ENCODE data around the gene MYO5B. TPM values are rescaled to one million over a fixed set of nuclear protein-coding genes. Genes with fewer than 3 reads are reported as not detected.

The MYO5B gene
- total and polyA plus RNA-seq, 2 of the 4 experiments (the other 2 are of a cell fraction) = 0.24 to 0.54 TPM

DNA sequence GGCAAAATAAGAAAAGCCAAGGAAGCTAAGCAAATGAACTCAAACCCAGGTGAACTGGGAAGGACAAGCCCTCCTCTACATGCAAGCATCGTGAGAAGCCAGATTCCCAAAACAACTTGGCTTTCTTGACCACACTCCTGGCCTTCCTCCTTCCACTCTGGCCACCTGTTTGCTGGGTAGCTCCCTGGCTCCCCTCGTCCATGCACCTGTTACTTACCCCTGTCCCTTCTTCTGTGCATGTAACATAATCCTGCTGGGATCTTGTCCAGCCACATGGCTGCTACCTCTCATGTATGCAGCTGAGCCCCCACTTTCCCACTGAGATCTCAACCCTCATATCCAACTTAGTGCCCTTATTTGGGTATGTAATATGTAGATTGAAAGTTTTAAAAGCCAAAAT lies 121.6 kb downstream of the MYO5B start:
- ATAC-seq (ENCODE audit: low read depth) (no peak), DNase-seq (no peak)
- Histone ChIP-seq H2AK9ac (replicated peaks; ENCODE audit: low read depth, low read length, poor library complexity) (no peak overlapping the region), H4K20me1 (ENCODE audit: insufficient read depth, low read length) (no peaks in the 10 kb centered on the region), H3K4me3 (ENCODE audit: insufficient read depth, low read depth, low read length) (no peak overlapping the region), H3K36me3 (ENCODE audit: control insufficient read depth, insufficient read depth, low read length) (no peaks in the 10 kb centered on the region), H3K27ac (ENCODE audit: insufficient read depth, low read length) (no peak overlapping the region), H3K79me1 (ENCODE audit: low read depth in 1 of 2, low read length in 2 of 2) (no peaks in the 10 kb centered on the region), H3K4ac (ENCODE audit: low read depth, low read length) (no peak overlapping the region), H4K5ac (ENCODE audit: low read depth, low read length) (no peak overlapping the region), H4K8ac (ENCODE audit: low read depth in 2 of 2, low read length in 2 of 2) (no peak overlapping the region), H3K9ac (ENCODE audit: low read depth, low read length) (no peak overlapping the region), H3K14ac (replicated peaks; ENCODE audit: low read depth, low read length) (no peak overlapping the region), H2BK20ac (ENCODE audit: low read depth, low read length) (no peak overlapping the region), H2BK120ac (ENCODE audit: low read depth, low read length) (no peak overlapping the region), H2BK15ac (ENCODE audit: low read depth, low read length) (no peak overlapping the region), H3K4me2 (ENCODE audit: low read depth, low read length) (no peak overlapping the region), H2AFZ (replicated peaks; ENCODE audit: low read length, poor library complexity) (no peak overlapping the region), H3K56ac (ENCODE audit: extremely low read depth, insufficient read depth, low read length) (no peak overlapping the region), H2BK5ac (ENCODE audit: low read depth, low read length, poor library complexity, severe bottlenecking) (no peak overlapping the region), H3K4me1 (ENCODE audit: control insufficient read depth, insufficient read depth, low read length) (no peaks in the 10 kb centered on the region), H3K9me1 (ENCODE audit: insufficient read depth, low read length) (no peaks in the 10 kb centered on the region), H3K18ac (ENCODE audit: low read depth, low read length) (no peak overlapping the region), H3K23ac (ENCODE audit: low read depth, low read length) (no peak overlapping the region), H2AK5ac (ENCODE audit: low read depth, low read length) (no peak overlapping the region), H3K27me3 (ENCODE audit: control insufficient read depth, insufficient read depth, low read length) (no peaks in the 10 kb centered on the region), H3K9me3 (ENCODE audit: control insufficient read depth, insufficient read depth, low read length) (no peaks in the 10 kb centered on the region), H4K91ac (ENCODE audit: insufficient read depth, low read depth, low read length) (no peak overlapping the region)
- WGBS, 2 experiments (ENCODE audit: extremely low coverage in 2 of 2, insufficient read length in 1 of 2) = 17% methylated on average over 1 of the region's 2 CpGs; no CpG with 5 or more reads in 1 of the 2 experiments
- TF ChIP-seq RCOR1 (IDR thresholded peaks at IDR 0.05; ENCODE audit: insufficient replicate concordance, low read length) = no peak
- no peak for TF ChIP-seq RFX5 (IDR thresholded peaks at IDR 0.05; ENCODE audit: low read depth, low read length)
- TF ChIP-seq POLR2A (IDR thresholded peaks at IDR 0.05; ENCODE audit: low read depth, low read length) = no peak
- no peak for TF ChIP-seq SMC3 (IDR thresholded peaks at IDR 0.05; ENCODE audit: low read depth, low read length)
- no peak for TF ChIP-seq CEBPB (IDR thresholded peaks at IDR 0.05; ENCODE audit: low read depth, low read length)
- TF ChIP-seq RAD21 (IDR thresholded peaks at IDR 0.05; ENCODE audit: low read length) = no peak
- no peak for TF ChIP-seq FOS (IDR thresholded peaks at IDR 0.05; ENCODE audit: low read depth, low read length)
- TF ChIP-seq, protein P1, sequence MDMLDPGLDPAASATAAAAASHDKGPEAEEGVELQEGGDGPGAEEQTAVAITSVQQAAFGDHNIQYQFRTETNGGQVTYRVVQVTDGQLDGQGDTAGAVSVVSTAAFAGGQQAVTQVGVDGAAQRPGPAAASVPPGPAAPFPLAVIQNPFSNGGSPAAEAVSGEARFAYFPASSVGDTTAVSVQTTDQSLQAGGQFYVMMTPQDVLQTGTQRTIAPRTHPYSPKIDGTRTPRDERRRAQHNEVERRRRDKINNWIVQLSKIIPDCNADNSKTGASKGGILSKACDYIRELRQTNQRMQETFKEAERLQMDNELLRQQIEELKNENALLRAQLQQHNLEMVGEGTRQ (IDR thresholded peaks at IDR 0.05; ENCODE audit: low read depth, low read length) = no peak
- no peak for TF ChIP-seq NFE2L2 (IDR thresholded peaks at IDR 0.05; ENCODE audit: low read depth, low read length)
- TF ChIP-seq, protein P2, sequence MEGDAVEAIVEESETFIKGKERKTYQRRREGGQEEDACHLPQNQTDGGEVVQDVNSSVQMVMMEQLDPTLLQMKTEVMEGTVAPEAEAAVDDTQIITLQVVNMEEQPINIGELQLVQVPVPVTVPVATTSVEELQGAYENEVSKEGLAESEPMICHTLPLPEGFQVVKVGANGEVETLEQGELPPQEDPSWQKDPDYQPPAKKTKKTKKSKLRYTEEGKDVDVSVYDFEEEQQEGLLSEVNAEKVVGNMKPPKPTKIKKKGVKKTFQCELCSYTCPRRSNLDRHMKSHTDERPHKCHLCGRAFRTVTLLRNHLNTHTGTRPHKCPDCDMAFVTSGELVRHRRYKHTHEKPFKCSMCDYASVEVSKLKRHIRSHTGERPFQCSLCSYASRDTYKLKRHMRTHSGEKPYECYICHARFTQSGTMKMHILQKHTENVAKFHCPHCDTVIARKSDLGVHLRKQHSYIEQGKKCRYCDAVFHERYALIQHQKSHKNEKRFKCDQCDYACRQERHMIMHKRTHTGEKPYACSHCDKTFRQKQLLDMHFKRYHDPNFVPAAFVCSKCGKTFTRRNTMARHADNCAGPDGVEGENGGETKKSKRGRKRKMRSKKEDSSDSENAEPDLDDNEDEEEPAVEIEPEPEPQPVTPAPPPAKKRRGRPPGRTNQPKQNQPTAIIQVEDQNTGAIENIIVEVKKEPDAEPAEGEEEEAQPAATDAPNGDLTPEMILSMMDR (conservative IDR thresholded peaks at IDR 0.05; ENCODE audit: low read depth, low read length) = no peak
- TF ChIP-seq MXI1 (IDR thresholded peaks at IDR 0.05; ENCODE audit: borderline replicate concordance, low read depth, low read length) = no peak
- no peak for TF ChIP-seq MAFK (IDR thresholded peaks at IDR 0.05; ENCODE audit: low read depth, low read length)
- no peak for TF ChIP-seq CHD1 (IDR thresholded peaks at IDR 0.05; ENCODE audit: low read depth, low read length)
- no peak for TF ChIP-seq MAZ (IDR thresholded peaks at IDR 0.05; ENCODE audit: borderline replicate concordance, low read depth, low read length)
- TF ChIP-seq BHLHE40 (IDR thresholded peaks at IDR 0.05; ENCODE audit: low read depth, low read length) = no peak
- TF ChIP-seq, protein P3, sequence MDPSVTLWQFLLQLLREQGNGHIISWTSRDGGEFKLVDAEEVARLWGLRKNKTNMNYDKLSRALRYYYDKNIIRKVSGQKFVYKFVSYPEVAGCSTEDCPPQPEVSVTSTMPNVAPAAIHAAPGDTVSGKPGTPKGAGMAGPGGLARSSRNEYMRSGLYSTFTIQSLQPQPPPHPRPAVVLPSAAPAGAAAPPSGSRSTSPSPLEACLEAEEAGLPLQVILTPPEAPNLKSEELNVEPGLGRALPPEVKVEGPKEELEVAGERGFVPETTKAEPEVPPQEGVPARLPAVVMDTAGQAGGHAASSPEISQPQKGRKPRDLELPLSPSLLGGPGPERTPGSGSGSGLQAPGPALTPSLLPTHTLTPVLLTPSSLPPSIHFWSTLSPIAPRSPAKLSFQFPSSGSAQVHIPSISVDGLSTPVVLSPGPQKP (IDR thresholded peaks at IDR 0.05; ENCODE audit: borderline replicate concordance, low read depth, low read length) = no peak
- ChIA-PET CTCF (no interaction called here), POLR2A (ENCODE audit: unreplicated experiment) (no interaction called here)
- in situ Hi-C loops (cut with MboI; ENCODE audit: low sequenced_read_pairs) (no loop called here), intact Hi-C loops (cut with micrococcal nuclease) (no loop called here), dilution Hi-C loops (cut with HindIII; ENCODE audit: low sequenced_read_pairs, unreplicated experiment) (no loop called here)
- BruUV-seq (replicated peaks) = no TSS peak

Data from IMR-90 (cell line).